PC-9 (cell line): ENCODE results near the gene PRKRA.

Source experiments
- EZH2 ChIP-seq: fragments of 200-600 bp; sonication (generic); IDR thresholded peaks from 2 replicates; pipeline ENCODE4 v1.8.0; 2017; ENCODE audit warnings: antibody characterized with exemption, low read depth
- TF ChIP-seq, protein P1 (sequence below): fragments of 200-600 bp; sonication (generic); conservative IDR thresholded peaks from 2 replicates; pipeline ENCODE4 v1.6.1; 2017; ENCODE audit warnings: mixed run types, antibody characterized with exemption, mild to moderate bottlenecking, moderate library complexity

DNA sequence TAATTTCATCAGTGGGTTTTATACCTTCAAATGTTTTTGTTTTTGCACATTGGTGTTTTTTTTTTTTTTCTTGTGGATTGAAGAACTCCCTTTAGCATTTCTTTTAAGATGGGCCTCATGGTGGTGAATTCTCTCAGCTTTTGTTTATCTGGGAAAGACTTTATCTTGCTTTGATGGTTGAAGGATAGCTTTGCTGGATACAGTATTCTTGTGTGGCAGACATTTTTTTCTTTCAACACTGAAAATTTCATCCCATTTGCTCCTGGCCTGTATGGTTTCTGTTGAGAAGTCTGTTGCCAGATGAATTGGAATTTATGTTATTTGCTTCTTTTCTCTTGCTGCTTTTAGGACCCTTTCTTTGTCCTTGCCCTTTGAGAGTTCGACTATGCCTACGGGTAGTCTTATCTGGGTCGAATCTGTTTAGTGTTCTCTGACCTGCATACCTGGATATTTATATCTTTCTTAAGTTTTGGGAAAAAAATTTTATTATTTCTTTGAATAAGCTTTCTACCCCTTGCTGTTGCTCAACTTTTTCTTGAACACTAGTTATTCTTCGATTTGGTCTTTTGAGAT is 25.6 kb downstream of the PRKRA start:
- no peak for TF ChIP-seq EZH2
- TF ChIP-seq, protein P1, sequence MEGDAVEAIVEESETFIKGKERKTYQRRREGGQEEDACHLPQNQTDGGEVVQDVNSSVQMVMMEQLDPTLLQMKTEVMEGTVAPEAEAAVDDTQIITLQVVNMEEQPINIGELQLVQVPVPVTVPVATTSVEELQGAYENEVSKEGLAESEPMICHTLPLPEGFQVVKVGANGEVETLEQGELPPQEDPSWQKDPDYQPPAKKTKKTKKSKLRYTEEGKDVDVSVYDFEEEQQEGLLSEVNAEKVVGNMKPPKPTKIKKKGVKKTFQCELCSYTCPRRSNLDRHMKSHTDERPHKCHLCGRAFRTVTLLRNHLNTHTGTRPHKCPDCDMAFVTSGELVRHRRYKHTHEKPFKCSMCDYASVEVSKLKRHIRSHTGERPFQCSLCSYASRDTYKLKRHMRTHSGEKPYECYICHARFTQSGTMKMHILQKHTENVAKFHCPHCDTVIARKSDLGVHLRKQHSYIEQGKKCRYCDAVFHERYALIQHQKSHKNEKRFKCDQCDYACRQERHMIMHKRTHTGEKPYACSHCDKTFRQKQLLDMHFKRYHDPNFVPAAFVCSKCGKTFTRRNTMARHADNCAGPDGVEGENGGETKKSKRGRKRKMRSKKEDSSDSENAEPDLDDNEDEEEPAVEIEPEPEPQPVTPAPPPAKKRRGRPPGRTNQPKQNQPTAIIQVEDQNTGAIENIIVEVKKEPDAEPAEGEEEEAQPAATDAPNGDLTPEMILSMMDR, result no peak
